Ureter (tissue), 1 donor: ENCODE data around the gene ZNG1B. TPM values are rescaled to one million over a fixed set of nuclear protein-coding genes. Genes with fewer than 3 reads are reported as not detected.

Experiments
- total RNA-seq: library from RNA; stranded (reverse); gene quantifications from one replicate; pipeline ENCODE4 v1.2.4, GENCODE V29; 2023
- donor health status: DM: yes; HTN: yes; CAD: no.

ZNG1B gene
- total RNA-seq, 1 donor from 2014 or later, result 46.0 TPM

Other genes with a start within 250 kb of the ZNG1B start
- 160 TPM for gene PAX8, start 158.8 kb upstream of the ZNG1B start, total RNA-seq
- gene FOXD4L1, start 61.0 kb downstream of the ZNG1B start, total RNA-seq, result 0.39 TPM
- 36.1 TPM for gene RABL2A, start 189.6 kb downstream of the ZNG1B start, total RNA-seq